ENCODE measurements around the gene CEP250. TPM values are rescaled to one million over a fixed set of nuclear protein-coding genes. Genes with fewer than 3 reads are reported as not detected.

The CEP250 gene
- total and polyA plus RNA-seq, 8 donors, result 23.4 to 80.0 (median 71.3) TPM

GRCh38 chr20:35568645-35569044, 113.2 kb downstream of the CEP250 start:
- ATAC-seq, result peak; percentile 27
- intact Hi-C loops (cut with DNase I), result no loop called here
- DNase-seq, result peak in 2 of 4 donors; percentile 3 to 8
- H3K4me1 ChIP-seq, result no peaks in the 10 kb centered on the region
- no peak for TF ChIP-seq CTCF (IDR thresholded peaks at IDR 0.05)
- H3K9me3 ChIP-seq, result peaks cover 0 to 13% of the 10 kb centered on the region in 2 donors
- H3K27me3 ChIP-seq, result no peaks in the 10 kb centered on the region
- no peak overlapping the region for H3K27ac ChIP-seq
- H3K36me3 ChIP-seq, result no peaks in the 10 kb centered on the region
- H3K4me3 ChIP-seq, result no peak overlapping the region

Small RNA genes within 50 kb of the gene (microRNA-seq; reads per million reads assigned to microRNA genes)
- gene MIR1289-1, result 0 to 0.17 reads per million in 2 donors

Other genes starting within 250 kb of the CEP250 start
- 10 to 100 TPM in 1 of 2 donors, 1 to 10 TPM in 1; 7.3 to 24.9 TPM for gene MMP24, start 228.9 kb upstream of the CEP250 start, total RNA-seq
- gene MMP24, start 228.9 kb upstream of the CEP250 start, polyA plus RNA-seq (ENCODE audit: insufficient read length in 6 of 6), result 1 to 10 TPM; 1.3 to 2.6 (median 1.8) TPM
- gene MMP24OS, start 177.5 kb upstream of the CEP250 start, total RNA-seq, result 100 to 1,000 TPM in 1 of 2 donors, 10 to 100 TPM in 1; 75.7 to 109 TPM
- 10 to 100 TPM; 31.9 to 45.8 (median 38.3) TPM for gene MMP24OS, start 177.5 kb upstream of the CEP250 start, polyA plus RNA-seq (ENCODE audit: insufficient read length in 6 of 6)
- gene EIF6, start 170.8 kb upstream of the CEP250 start, total RNA-seq, result 100 to 1,000 TPM in 1 of 2 donors, 10 to 100 TPM in 1; 96.9 to 110 TPM
- 100 to 1,000 TPM in 5 of 6 donors, 10 to 100 TPM in 1; 95.6 to 111 (median 107) TPM for gene EIF6, start 170.8 kb upstream of the CEP250 start, polyA plus RNA-seq (ENCODE audit: insufficient read length in 6 of 6)
- gene FAM83C, start 163.2 kb upstream of the CEP250 start, total RNA-seq, result not detected
- not detected for gene FAM83C, start 163.2 kb upstream of the CEP250 start, polyA plus RNA-seq (ENCODE audit: insufficient read length in 6 of 6)
- gene UQCC1, start 43.6 kb upstream of the CEP250 start, total RNA-seq, result 10 to 100 TPM; 51.0 to 51.5 TPM
- 10 to 100 TPM; 50.7 to 58.2 (median 54.7) TPM for gene UQCC1, start 43.6 kb upstream of the CEP250 start, polyA plus RNA-seq (ENCODE audit: insufficient read length in 6 of 6)
- gene GDF5, start 17.4 kb upstream of the CEP250 start, total RNA-seq, result under 1 TPM; 0.52 to 0.99 TPM
- gene GDF5, start 17.4 kb upstream of the CEP250 start, polyA plus RNA-seq (ENCODE audit: insufficient read length in 6 of 6), result 1 to 10 TPM in 1 of 6 donors, under 1 TPM in 5; 0.47 to 1.0 (median 0.86) TPM
- gene C20orf173, start 74.1 kb downstream of the CEP250 start, total RNA-seq, result not detected
- gene C20orf173, start 74.1 kb downstream of the CEP250 start, polyA plus RNA-seq (ENCODE audit: insufficient read length in 6 of 6), result not detected
- gene ERGIC3, start 86.5 kb downstream of the CEP250 start, total RNA-seq, result 100 to 1,000 TPM; 197 to 225 TPM
- gene ERGIC3, start 86.5 kb downstream of the CEP250 start, polyA plus RNA-seq (ENCODE audit: insufficient read length in 6 of 6), result 100 to 1,000 TPM; 356 to 390 (median 370) TPM
- gene SPAG4, start 160.2 kb downstream of the CEP250 start, total RNA-seq, result 1 to 10 TPM; 3.1 to 3.5 TPM
- 1 to 10 TPM; 1.5 to 2.9 (median 2.2) TPM for gene SPAG4, start 160.2 kb downstream of the CEP250 start, polyA plus RNA-seq (ENCODE audit: insufficient read length in 6 of 6)
- gene CPNE1, start 209.3 kb downstream of the CEP250 start, total RNA-seq, result 100 to 1,000 TPM; 149 to 185 TPM
- gene CPNE1, start 209.3 kb downstream of the CEP250 start, polyA plus RNA-seq (ENCODE audit: insufficient read length in 6 of 6), result 100 to 1,000 TPM; 177 to 272 (median 215) TPM
- 10 to 100 TPM; 71.7 to 74.8 TPM for gene RBM12, start 209.3 kb downstream of the CEP250 start, total RNA-seq
- gene RBM12, start 209.3 kb downstream of the CEP250 start, polyA plus RNA-seq (ENCODE audit: insufficient read length in 6 of 6), result 100 to 1,000 TPM in 1 of 6 donors, 10 to 100 TPM in 5; 69.5 to 103 (median 88.9) TPM
- 10 to 100 TPM; 25.5 to 32.5 TPM for gene NFS1, start 243.8 kb downstream of the CEP250 start, total RNA-seq
- gene NFS1, start 243.8 kb downstream of the CEP250 start, polyA plus RNA-seq (ENCODE audit: insufficient read length in 6 of 6), result 10 to 100 TPM; 18.5 to 20.8 (median 19.8) TPM
- 100 to 1,000 TPM; 107 to 126 TPM for gene ROMO1, start 243.8 kb downstream of the CEP250 start, total RNA-seq
- gene ROMO1, start 243.8 kb downstream of the CEP250 start, polyA plus RNA-seq (ENCODE audit: insufficient read length in 6 of 6), result 10 to 100 TPM; 49.6 to 90.5 (median 60.2) TPM